CD4-positive, alpha-beta T cell treated with Interleukin-17A for 4 hours (primary cell): ENCODE results near the gene FRMPD1.
A peak's percentile ranks its signal among the peaks of the same experiment; 100 is the strongest.
"Not testable (repeated sequence)": the region's sequence is repeated elsewhere in the genome, so short reads cannot be mapped to it uniquely, and the experiment has no call there.

Source experiments
- DNase-seq: peaks from one replicate; pipeline ENCODE4 v3.0.0-alpha.2; 2020; ENCODE audit warnings: mixed read lengths

The FRMPD1 gene, protein sequence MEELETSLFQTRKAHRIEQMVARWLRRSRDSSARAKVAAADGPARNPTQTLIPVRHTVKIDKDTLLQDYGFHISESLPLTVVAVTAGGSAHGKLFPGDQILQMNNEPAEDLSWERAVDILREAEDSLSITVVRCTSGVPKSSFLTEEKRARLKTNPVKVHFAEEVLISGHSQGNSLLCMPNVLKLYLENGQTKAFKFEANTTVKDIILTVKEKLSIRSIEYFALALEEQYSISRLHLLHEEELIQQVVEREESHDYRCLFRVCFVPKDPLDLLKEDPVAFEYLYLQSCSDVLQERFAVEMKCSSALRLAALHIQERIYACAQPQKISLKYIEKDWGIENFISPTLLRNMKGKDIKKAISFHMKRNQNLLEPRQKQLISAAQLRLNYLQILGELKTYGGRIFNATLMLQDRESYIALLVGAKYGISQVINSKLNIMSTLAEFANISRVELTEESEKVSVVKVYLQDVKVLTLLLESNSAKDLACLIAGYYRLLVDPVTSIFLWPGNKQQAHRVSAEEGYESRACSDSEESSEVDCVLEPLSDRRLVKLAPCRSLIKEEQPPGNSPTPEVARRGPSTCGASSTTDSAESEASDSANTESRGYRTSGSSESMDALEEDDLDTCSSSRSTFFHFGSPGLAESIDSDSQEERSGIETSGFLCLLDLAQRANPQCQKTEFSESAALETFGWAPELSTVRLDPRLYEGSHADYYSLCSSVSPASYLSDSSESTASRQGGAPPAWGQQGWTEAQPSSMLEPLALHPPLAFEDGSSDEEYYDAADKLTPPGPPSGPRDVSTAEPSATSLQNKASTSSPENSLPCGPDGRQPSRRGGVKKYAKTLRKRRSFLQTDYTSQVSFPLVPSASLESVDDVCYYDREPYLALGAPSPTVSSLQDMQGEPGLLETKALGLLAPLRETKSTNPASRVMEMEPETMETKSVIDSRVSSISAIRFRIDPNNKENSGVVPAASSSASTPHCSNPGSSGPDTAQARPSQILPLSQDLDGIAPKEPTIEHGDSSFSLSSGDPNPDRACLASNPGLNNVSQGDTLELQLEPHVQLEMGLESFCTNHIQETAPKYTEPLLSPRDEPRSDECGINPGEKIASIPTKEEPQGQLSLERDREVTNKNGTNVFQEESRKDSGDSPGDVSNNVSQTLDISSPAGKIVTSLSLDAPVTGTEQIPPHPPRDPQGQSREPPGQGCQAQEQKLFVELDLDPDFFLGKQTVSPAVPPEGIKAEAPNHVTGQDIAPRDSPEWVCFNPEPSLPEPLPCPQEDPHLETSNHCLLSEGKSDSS (N-terminal part only)

DNA sequence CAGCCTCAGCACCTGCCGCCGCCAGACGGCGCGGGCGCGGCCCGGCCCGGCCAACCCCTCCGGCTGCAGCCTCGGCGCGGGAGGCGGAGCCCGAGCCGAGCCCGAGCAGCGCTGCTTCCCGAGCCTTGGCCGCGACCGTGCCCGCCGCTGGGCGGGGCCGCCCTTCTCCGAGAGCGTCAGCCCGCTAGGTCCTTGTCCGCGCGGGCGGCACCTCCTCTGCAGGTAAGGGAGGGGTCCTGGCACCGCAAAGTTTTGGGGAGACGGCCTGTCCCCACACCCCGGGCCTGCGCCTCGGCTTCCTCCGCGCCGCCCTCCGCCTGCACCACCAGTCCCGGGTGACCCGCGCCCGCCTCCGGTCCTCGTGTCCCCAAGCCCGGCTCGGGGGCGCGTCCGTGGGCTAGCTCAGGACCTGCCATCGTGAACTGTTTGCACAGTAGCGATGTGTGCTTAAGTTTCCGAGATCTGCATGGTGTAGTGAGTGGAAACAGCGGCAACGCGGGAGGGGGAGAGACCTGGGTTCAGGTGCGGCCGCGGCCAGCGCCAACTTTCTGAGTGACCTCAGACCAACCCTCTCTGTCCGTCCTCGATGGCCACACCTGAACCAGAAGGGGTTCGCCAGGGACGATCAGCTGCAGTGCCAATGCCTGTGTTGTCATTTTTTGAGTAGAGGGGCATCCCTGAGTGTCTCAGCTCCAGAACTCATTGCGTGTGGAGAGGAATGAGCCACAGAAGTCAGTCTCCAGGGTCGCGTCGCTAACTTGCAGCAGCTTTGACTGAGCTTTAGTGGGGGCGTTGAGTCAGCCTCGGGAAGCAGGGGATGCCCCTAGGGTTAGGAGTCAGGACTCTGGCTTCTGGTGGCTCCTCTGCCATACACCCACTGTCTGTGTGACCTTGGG lies at the start of gene FRMPD1:
Gene FRMPD1, plus strand, starts transcription at position 82 of the 896 bp plus-strand sequence. CDS start 41,688 bp downstream, outside the sequence.
- peak; percentile 72 for DNase-seq

DNA sequence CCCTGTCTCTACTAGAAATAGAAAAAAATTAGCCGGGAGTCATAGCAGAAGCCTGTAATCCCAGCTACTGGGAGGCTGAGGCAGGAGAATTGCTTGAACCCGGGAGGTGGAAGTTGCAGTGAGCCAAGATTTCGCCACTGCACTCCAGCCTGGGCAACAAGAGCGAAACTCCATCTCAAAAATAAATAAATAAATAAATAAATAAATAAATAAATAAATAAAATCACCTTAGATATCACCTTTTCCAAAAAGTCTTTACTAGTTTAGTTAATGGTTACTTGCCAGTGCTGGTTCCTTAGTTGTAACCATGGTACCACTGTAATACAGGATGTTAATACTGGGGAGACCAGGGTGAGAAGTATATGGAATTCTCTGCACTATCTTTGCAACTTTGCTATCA lies 48.7 kb upstream of the FRMPD1 start:
- not testable (repeated sequence) for DNase-seq

DNA sequence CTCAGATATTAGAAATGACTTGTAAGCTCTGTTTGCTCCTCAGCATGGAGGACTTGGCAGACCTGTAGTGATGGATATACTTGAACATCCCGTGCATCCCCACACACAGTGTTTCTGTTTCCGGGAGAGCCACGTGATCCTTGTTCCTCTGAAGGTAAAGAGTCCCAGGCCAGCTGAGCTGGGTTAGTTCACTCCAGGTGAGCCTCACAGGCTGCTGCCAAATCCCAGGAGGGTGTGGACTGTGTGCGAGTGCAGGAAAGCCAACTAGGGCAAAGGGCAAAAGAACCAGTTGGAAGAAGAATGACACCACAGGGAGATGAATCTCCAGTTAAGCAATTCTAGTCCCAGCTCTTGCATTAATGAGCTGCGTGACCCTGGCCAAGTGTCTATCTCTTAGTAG lies 47.9 kb upstream of the FRMPD1 start:
- DNase-seq: no peak

DNA sequence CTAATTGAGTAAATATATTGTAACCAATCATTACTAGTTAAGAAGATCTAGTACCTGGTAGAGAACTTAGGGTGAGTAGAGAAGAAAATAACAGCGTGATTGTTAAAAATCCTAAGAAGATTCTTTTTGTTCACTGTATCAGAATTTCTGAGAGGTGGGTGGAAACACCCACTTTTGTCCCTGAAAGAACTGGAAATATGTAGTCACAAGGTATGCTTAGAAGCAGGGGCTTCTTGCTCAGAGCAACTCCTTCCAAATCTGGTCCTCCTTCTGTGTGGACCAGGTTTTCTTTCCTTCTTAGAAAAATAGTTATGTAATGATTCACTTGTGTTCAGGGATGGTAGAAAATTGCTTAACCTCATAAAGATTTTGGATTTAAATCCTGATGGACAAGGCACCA lies 46.5 kb upstream of the FRMPD1 start:
- DNase-seq: no peak

DNA sequence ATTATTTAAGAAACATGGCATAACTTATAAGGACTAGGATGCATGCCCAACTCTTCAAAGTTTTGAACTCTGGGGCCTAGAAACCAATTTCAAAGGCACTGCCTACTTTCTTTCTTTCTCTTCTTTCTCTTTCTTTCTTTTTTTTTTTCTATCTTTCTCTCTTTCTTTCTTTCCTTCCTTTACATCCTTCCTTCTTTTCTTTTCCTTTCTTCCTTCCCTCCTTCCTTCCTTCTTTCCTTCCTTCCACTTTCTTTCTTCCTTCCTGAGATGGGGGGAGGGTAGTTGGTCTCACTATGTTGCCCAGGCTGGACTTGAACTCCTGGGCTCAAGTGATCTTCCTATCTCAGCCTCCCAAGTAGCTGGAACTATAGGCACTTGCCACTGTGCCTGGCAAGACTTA lies 42.5 kb upstream of the FRMPD1 start:
- no peak for DNase-seq

DNA sequence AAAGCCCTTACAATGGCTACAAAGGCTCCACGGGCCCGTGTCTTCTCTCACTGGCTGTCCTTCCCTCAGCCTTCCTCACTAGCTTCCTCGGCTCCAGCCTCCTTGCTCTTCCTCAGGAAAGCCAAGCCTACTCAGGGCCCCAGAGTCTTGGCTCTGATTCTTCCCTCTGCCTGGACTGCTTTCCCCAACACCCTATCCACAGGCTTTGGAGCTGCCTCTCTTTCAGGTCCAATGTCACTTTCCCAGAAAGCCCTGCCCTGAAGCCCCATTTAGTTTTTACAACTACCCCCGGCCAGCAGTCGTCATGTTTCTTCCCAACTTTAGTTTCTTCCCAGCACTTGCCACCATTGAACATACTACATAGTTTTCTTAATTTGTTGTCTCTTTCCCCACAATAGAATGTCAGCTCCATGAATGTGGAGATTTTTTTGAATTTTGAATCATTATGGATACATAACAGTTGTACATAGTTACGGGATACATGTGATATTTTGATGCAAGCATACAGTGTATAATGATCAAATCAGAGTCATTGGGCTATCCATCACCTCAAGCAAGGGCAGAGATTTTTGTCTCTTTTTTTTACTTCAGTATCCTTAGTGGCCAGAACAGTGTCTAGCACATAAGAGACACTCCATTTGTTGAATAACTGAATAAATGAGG lies 40.9 kb upstream of the FRMPD1 start:
- no peak for DNase-seq

DNA sequence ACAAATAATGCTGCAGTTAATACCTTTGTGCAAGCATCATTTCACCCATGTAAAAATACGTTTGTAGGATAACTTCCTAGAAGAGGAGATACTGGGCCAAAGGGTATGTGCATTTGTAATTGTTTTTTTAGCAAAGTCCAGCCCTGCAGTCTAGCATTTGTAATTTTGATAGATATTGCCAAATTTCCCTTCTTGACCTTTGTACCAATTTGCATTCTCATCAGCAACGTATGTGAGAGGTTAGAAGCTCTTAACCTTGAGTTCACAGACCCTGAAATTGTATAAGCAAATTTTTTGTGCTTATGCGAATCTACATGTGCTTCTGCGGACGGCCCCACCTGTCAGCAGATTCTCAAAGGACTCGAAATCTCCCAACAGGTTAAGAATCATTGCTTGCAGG lies 39.7 kb upstream of the FRMPD1 start:
- no peak for DNase-seq

DNA sequence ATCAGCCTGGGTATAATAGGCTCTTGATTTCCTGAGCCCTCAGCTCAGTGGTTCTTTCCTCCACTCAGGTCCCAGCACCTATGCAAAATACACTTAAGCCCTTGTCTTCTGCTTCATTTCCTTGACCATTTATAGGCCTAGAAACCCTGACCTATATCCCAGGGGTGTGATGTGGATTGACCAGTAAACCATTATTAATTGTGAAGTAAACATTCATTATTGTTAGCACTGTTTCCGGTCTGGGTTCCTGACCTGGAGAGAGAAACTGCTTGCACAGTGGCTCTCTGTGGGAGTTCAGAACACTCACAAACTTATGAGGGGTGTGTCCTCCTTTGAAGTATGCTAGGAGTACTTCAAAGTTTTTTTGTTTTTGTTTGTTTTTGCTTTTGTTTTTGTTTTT lies 38.8 kb upstream of the FRMPD1 start:
- DNase-seq: no peak

DNA sequence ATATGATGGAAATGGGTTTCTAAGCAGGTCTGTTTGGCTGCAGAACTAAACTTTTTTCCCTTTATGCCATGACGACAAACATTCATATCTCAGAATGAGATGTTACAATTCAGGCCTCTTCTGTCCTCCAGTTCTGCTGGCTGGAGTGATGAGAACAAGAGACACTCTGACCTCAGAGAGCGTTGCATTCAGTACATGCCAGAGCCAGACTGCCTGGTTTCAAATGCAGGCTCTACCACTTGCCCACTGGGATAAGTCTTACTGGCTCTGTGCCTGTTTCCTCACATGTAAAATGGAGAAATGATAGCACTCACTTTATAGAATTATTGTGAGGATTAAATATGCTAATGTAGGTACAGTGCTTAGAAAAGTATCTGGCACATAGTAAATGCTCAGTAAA lies 33.6 kb upstream of the FRMPD1 start:
- DNase-seq: no peak

DNA sequence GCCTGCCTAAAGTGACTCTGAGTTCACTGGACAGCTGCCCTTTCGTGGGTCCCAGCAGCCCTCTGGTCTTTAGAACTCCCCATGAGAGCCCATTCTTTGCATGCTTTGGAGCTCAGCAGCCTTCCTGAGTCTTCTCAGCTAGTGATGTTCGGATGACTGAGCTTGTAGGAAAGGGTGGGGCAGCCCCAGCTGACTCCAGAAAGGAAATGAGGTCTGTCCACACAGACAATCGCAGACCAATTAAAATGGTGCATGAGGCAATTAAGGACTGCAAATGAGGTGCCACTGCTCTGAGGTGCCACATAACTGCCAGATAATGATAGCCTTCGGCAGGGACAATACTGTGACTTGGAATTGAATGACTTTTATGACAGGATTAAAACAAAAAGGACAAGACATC lies 32.9 kb upstream of the FRMPD1 start:
- DNase-seq: no peak

DNA sequence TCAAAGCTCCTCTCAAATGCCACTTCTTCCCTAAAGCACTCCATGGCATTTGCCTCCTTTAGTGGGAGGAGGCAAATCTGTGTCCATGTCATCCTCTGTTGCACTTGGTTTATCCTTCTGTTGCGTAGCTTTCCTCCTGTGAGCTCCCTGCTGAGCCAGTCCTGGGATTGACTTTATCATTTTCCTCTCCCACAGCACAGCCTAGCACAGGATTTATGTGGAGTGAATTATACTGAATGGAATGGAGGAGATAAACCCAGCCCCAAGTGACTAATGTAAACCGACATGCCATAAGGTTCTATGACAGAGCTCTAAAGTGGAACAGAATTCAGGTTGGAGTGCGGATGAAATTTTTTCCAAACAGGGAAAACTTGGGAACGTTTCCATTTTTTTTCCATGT lies 31.9 kb upstream of the FRMPD1 start:
- DNase-seq: no peak

DNA sequence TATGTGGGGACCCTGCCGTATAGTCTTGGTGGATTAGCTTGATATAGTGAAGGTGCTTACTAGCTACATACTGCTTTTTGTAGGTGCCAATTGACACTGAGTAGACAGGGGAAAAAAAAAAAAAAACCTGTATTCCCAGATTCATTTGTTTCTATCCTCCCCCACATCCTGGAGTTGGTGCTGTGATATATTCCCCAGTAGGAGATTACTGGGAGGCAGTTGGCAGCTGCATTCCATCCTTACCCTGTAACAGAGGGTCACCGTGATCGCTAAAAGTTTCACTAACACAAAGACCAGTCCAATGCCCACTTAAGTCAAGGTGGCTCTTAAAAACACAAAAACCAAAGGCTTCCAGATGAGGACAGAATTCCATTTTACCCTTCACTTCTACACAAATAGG lies 30.9 kb upstream of the FRMPD1 start:
- DNase-seq: no peak

DNA sequence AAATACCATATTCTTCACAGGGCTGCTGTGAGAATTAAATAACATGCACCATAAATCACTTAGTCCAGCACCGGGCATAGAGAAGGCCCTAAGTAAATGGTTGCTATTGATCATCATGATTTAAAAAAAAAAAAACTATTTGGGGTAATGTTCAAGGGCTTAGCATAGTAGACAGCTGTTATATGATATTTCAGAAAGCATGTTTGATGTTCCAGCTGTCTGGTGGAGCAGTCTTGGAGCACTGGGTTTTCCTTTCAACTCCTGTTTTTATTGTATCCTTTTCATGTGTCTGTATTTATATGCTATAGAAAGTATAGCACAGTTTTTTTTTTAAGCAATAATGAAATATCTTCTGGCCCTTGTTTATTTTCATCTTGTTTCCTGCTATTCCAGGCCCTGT lies 30.4 kb upstream of the FRMPD1 start:
- no peak for DNase-seq

DNA sequence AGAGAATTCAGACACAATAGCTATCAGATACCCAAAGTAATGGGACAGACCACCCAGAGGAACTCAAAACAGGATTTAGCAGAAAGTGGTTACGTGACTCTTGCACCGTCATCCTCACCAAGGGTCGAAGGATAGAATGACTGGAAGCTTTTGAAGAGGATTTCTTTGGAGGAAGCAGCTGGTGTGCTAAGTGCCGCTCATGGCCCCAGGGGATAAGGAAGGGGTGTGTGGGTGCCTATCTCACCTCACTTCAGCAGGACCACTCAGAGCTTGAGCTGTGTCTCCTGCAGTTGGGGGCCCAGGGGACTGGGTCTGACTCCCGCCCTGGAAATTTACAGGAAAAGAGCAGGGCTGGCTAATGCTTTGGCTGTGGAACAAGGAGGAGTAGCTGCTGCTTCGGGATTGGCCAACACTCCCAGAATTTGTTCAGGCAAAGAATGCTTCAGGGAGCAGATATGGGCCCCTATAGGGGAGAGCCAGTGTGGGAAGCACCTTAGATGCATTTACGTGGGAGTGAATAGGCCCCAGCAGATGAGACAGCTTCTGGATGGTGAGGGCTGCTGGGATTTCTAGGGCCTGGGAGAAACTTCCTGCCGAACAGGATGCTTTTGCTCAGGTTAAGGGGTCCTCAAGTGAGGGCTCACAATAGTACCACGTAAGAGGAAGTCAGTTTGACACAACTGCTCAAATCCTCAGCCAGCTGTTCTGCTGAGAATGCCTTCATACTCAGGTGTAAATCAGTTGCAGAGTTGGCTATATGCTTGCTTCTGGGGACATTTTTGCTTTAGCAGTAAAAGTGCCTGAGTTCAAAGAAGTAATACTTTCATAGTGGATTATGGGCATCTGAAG lies 29.3 kb upstream of the FRMPD1 start:
- no peak for DNase-seq

DNA sequence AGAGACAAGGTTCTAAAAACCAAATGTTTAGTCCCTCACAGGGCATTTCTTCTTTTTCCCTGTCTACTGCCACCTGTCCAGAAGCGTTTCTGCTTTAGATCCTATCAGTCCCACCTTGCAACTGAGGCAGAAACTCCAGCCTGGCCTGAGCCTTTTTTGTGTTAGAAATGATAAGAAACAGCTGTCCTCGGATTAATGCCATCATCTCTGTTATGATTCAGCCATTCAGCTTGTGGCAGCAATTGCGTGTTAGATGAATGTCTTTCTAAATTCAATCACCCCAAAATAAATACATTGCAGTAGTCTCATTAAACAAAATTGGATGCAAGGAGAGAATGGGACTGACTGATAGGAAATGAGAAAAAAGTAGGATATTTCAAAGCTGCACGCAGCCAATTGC lies 28.3 kb upstream of the FRMPD1 start:
- no peak for DNase-seq

DNA sequence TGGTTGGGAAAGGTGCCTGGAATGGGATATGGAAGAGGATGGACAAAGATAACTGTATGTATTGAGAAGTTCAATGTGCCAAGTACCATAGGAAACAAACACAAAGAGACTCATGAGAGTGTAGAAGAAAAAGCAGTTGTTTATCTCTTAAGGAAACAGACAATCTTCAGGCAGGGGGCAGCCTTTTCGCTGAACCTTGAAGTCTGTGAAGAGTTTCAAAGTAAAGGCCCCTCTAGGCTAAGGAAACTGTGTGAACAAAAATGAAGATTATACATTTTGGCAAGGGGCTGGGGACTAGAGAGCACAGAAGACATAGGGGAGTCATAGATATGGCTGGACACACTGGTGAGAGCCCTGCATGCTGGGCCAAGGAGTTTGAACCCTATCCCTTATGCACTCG lies 27.5 kb upstream of the FRMPD1 start:
- DNase-seq: no peak

DNA sequence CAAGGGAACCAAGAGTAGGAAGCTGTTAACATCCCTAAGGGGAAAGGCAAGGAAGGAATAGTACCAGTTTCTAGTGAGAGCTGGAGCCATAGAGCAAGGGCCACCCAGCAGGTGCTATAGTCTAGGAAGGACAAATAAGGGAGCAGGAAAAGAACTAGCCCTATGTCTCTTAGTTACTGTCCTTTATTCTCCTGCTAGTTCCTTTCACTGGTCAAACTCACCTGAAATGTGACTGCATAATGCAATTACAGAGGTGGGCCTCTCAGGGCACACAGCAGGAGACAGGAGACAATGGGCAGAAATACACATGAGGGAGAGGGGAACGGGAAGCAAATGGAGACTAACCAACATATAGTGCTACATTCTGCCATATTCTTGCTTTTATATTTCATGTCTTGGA lies 26.7 kb upstream of the FRMPD1 start:
- no peak for DNase-seq

DNA sequence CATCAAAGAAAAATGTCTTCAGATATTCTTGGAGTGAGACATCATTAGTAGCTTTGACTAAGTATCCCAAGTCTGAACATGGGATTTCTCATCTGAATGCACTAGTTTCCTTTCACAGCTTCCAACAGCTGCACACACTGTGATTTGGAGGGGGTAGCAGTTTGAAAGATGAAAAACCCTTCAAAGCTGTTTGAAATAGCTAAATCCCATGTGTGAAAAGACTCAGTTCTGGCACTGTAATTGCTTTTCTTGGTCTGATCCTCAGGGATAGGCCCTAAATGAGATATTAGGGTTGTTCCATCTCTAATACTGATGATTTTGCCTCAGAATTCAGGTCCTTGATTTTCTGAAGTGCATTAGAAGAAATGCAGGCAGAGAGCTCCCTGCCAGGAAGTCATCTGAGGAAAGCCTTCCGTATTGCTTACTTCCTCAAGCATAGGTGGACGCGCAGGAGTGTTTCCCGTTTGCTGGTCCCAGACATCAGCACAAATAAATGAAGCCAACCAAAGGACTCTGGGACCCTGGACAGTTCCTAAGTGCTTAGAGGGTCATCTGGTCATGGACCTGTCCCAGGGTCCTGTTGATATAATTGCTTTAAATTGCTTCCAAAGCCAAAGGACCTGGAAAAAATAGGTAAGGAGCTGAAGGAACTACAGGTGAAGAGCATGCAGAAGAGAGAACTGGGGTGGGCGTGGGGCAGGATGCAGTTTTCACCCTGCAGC lies 25.6 kb upstream of the FRMPD1 start:
- no peak for DNase-seq

DNA sequence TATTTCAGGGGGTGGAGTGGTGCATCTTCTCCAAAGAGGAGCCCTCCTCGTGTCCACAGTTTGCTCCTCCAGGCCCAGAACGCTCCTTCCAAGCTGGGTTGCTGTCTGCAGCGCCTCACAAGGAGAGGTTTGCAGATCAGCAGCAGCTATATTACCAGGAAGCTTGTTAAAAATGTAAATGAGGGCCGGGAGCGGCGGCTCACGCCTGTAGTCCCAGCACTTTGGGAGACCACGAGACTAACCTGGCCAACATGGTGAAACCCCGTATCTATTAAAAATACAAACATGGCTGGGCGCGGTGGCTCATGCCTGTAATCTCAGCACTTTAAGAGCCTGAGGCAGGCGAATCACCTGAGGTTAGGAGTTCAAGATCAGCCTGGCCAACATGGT lies 25.0 kb upstream of the FRMPD1 start:
- no peak for DNase-seq

DNA sequence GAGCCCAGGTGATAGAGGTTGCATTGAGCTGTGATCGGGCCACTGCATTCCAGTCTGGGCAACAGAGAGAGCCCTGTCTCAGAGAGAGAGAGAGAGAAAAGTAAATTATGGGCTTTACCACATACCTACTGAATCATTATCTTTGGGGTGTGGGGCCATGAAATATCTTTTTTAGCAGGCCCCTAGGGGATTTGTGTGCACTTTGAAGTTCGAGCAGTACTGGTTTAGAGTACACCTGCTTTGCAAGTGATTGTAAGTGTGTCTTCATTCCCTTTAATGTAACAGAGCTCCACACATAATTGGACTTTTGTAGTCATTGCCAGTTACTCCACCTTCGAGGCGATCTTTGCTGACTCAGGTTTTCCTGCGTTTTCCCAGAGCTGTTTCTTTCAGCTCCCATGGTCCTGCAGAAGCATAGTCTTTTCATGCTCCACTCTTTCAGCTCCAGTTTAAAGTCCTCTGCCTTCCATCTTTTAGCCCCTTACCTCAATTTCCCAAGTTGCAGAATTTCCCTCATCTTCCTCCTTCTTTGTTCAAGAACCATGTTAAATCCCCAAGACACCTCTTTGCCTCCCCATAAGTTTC lies 24.0 kb upstream of the FRMPD1 start:
- DNase-seq: no peak
